Measurements from ENCODE around the gene TPP1.

- no peak for TF ChIP-seq CTCF (IDR thresholded peaks at IDR 0.05; ENCODE audit: low read length)
- no peak for TF ChIP-seq EZH2phosphoT487 (IDR thresholded peaks at IDR 0.05; ENCODE audit: low read length)
- TF ChIP-seq EZH2 (optimal IDR thresholded peaks at IDR 0.05; ENCODE audit: low read depth, low read length) = no peak
These were observed 8.6 kb upstream of the TPP1 start for GRCh38 chr11:6627762-6628241.
